ENCODE results near the gene SFXN3.

DNA sequence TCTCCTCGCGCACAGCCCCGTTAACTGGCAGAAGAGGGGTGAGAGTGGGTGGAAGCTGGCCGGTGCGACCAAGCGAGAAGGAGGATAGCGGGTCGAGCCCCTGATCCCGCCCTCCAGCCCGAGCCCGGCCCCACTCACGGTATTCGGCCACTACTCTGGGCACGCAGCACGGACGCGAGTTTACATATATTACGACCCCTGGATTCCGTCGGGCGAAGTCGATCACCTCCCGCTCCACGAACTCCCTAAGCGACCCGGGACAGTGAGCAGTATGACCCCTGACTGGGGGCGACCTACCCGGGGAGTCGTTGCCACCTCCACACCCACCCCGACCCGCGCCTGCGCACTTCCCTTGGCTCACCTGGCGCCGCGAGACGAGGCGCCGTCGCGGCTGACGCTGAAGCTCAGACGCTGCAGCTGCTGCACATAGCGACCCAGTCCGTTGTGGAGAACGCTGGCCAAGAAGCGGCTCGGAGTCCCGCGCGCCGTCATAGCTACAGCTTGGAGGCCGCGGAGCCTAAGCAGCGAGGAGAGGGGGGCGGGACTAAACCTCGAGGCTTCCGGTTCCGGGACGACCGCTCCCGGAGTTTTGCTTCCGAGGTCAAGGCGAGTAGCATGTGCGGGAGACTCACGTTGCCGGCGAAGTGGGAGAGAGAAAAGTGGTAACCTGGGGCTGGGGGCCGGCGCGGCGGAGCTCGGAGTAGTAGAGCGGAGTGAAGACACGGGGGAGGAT lies 43.9 kb upstream of the SFXN3 start, which contains the start of the genes MRPL43 and TWNK:
- TF ChIP-seq EZH2 (IDR thresholded peaks at IDR 0.05; ENCODE audit: insufficient read depth, poor library complexity, severe bottlenecking), result no peak
- TF ChIP-seq EZH2phosphoT487 (IDR thresholded peaks at IDR 0.05; ENCODE audit: insufficient read depth, low read depth), result no peak

Measured in GM23248 (cell line).